ENCODE measurements around the gene LRIT1.

LRIT1 gene

DNA sequence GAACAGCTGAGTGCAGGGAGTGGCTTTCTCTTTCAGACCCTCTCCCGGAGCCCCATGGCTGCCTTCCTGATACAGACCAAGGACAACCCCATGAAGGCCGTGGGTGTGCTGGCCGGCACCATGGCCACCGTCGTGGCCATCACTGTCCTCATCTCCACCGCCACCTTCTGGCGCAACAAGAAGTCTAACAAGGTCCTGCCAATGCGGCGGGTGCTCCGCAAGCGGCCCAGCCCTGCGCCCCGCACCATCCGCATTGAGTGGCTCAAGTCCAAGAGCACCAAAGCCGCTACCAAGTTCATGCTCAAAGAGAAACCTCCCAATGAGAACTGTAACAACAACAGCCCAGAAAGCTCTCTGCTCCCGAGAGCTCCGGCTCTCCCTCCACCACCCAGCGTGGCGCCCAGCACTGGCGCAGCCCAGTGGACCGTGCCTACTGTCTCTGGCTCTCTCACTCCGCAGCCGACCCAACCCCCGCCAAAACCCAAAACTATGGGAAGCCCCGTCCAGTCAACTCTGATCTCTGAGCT is 27.2 kb downstream of the LRIT1 start:
- no peak for DNase-seq

- DNase-seq: no peak
These were observed 28.3 kb downstream of the LRIT1 start for GRCh38 chr10:84213076-84213475.

- no peak for DNase-seq
These were observed 29.3 kb downstream of the LRIT1 start for GRCh38 chr10:84212014-84212413.

DNA sequence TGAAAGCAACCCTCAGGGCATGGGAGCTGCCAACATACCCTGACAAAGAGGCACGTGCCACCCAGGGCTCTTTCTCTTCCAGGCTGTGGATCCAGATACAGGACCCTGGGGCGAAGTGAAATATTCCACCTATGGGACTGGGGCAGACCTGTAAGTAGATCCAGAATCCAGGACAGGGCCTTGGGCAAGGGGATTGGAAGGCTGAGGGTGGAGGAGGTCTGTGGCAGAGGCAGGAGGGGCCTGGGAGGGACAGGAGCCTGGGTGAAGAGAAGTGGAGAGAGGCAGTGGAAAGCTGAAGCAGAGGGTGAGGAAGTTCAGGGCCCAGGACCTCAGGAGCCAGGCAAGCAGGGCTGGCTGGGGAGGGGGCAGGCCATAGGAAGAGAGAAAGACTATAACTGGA is 29.8 kb downstream of the LRIT1 start:
- DNase-seq: no peak

- no peak for DNase-seq
These were observed 33.3 kb downstream of the LRIT1 start for GRCh38 chr10:84208023-84208422.

GRCh38 chr10:84205853-84206525 is 35.4 kb downstream of the LRIT1 start:
- no peak for DNase-seq

- no peak for DNase-seq
These were observed 36.1 kb downstream of the LRIT1 start for GRCh38 chr10:84205049-84205852.

- no peak for DNase-seq
These were observed 36.7 kb downstream of the LRIT1 start for GRCh38 chr10:84204610-84205009.

- no peak for DNase-seq
These were observed 37.2 kb downstream of the LRIT1 start for GRCh38 chr10:84204122-84204521.

DNA sequence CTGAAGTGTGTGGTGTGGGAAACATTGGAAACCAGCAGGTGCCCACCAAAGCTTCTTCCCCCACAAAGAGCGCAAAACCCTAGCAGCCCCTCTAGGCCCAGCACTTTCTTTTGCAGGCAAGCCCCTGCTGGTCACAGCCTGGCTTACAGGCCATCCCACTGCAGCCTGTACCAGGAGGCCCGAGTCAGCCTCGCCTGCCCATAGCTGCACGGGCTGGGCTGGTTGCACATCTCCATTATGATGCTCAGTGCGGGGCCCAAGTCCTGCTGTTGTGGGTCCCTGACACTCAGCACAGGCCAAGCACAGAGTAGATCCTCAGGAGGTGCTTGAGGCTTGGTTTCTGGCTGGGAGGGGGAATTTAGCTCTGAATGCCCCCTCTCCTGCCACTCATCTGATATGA is 39.0 kb downstream of the LRIT1 start:
- no peak for DNase-seq

DNA sequence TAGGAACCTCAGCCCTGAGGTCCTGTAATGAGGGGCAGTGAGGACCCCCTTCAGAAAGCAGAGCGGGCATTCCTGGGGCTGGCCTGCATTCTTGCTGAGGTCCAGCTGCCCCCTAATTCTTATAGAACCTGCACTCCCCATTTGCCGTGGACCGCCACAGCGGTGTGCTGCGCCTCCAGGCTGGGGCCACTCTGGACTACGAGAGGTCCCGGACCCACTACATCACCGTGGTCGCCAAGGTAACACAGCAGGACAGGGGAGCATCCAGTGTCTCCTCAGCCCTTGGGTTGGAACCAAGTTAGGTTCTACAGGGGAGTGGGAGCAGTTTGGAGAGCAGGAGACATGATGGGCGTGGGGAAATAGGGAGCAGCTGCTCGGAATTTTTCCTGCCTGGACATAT is 39.7 kb downstream of the LRIT1 start:
- DNase-seq: no peak

- no peak for DNase-seq
These were observed 40.1 kb downstream of the LRIT1 start for GRCh38 chr10:84201244-84201606.

GRCh38 chr10:84200537-84201243 is 40.7 kb downstream of the LRIT1 start:
- no peak for DNase-seq

GRCh38 chr10:84198206-84198915 is 43.0 kb downstream of the LRIT1 start:
- DNase-seq: no peak

- no peak for DNase-seq
These were observed 43.7 kb downstream of the LRIT1 start for GRCh38 chr10:84197643-84198042.

- DNase-seq: no peak
These were observed 44.4 kb downstream of the LRIT1 start for GRCh38 chr10:84196941-84197340.

DNA sequence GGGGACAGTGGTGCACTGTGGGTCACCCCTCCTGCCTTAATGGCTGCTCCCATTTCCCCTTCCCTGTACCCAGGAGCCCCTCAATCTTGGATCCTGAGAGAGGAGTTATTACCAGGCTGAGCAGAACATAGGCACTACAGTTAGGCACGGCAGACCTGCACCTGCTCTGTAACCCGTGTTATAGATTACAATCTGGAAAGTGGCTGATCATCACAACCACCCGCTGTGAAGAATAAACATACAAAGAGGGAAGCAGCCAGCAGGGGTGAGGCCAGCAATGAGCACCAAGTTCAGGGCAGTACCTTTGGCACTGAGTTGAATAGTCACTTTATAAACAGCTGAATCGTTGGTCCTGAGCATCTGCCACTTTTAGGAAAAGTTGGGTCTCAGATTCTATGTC is 45.3 kb downstream of the LRIT1 start:
- DNase-seq: no peak

DNA sequence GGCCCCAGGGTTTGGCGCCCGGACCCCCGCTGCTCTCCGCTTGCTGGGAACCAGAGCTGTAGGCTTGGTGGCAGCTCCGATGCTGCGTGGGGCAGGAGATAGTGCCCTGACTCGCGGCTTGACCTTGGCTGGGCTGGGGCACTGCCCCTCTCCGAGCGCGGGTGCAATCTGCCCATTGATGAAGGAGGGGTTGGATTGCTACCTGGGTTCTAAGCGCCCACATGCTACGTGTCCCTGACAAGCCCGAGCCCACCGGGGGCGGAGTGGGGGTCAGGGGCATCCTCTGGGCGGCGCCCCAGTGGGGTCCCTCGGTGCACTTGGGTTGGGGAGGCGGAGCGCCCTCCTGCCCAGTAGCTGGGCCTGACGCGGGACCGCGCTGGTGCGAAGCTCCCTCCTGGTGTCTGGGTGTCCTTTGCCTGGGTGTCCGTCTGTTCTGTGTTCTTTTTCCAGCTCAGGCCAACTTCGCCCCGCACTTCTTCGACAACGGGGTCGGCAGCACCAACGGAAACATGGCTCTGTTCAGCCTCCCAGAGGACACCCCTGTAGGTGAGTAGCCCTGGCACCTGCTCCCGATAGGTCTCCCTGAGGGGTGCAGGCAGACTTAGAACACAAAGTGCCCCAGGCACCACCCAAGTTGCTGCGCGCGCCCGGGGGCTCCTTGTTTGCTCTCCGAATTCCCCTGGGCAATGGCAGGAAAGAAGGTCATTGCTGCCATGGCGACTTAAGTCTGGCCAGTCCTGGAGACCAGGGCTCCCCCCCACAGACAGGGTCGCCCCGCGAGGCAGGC is 46.1 kb downstream of the LRIT1 start:
- no peak for DNase-seq

DNA sequence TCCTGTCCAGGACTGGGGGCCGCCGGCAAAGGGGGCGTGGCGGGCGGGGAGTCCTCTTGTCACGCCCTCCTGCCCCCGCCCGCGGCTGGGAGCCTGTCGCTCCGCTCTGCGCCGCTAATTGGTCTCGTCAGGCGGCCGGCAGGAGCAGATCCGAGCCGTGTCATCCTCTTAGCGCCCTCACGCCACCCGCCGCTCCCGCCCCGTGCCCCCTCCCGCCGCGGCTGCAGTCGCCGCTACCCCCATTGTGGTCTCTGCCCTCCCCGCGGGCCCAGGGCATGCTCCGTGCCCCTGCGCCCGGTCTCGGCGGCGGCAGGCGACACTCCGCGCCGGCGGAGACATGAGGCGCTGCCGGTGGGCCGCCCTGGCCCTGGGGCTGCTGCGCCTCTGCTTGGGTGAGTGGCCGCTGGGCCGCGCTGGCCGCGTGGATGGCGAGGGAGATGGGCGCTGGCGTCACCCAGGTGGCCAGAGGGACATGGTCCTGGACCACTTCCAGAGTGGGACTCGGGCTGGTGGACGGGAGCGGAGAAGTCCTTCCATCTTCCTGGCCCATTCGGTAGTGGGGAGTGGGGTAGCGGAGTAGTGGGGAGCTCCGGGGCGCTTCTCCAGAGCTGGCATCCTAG is 46.8 kb downstream of the LRIT1 start, which contains the start of gene CDHR1:
CDHR1 (plus strand) TSS at position 114 of the 620 bp plus-strand sequence; CDS start at position 338, 224 bp downstream.
- DNase-seq: no peak

- DNase-seq: no peak
These were observed 47.4 kb downstream of the LRIT1 start for GRCh38 chr10:84193846-84194423.

- no peak for DNase-seq
These were observed 48.0 kb downstream of the LRIT1 start for GRCh38 chr10:84193327-84193726.

Data from fibroblast of upper back skin (primary cell).